Pulmonary artery endothelial cell (primary cell): ENCODE data around the gene TMEM161A. TPM values are rescaled to one million over a fixed set of nuclear protein-coding genes. Genes with fewer than 3 reads are reported as not detected.

Source experiments
- DNase-seq: peaks from one replicate; pipeline ENCODE4 v3.0.0-alpha.2; 2011; ENCODE audit warnings: low read depth, low spot score
- total RNA-seq: library from RNA; depleted of rRNA; stranded (reverse); fragments of >200 nt; gene quantifications from 2 replicates; pipeline ENCODE4 v1.2.3, GENCODE V29; 2014

TMEM161A gene
- total RNA-seq, 1 donor from 2014 or later: 22.1 TPM

- no peak for DNase-seq
Measured at GRCh38 chr19:19098084-19098702, 40.1 kb downstream of the TMEM161A start.

- no peak for DNase-seq
Measured at GRCh38 chr19:19096641-19097627, 41.3 kb downstream of the TMEM161A start.

- DNase-seq: no peak
Measured at GRCh38 chr19:19095691-19096090, 42.6 kb downstream of the TMEM161A start.

- no peak for DNase-seq
Measured at GRCh38 chr19:19094513-19094912, 43.8 kb downstream of the TMEM161A start.

- no peak for DNase-seq
Measured at GRCh38 chr19:19087676-19088075, 50.6 kb downstream of the TMEM161A start.

GRCh38 chr19:19083413-19084178, 54.7 kb downstream of the TMEM161A start:
- no peak for DNase-seq

- no peak for DNase-seq
Measured at GRCh38 chr19:19081642-19082151, 56.6 kb downstream of the TMEM161A start.

- no peak for DNase-seq
Measured at GRCh38 chr19:19079571-19079970, 58.7 kb downstream of the TMEM161A start.

GRCh38 chr19:19078801-19079200, 59.5 kb downstream of the TMEM161A start:
- DNase-seq: no peak

- DNase-seq: no peak
Measured at GRCh38 chr19:19077103-19077502, 61.2 kb downstream of the TMEM161A start.

- no peak for DNase-seq
Measured at GRCh38 chr19:19076476-19076875, 61.8 kb downstream of the TMEM161A start.

GRCh38 chr19:19075126-19075525, 63.2 kb downstream of the TMEM161A start:
- no peak for DNase-seq

- no peak for DNase-seq
Measured at GRCh38 chr19:19074196-19074882, 63.9 kb downstream of the TMEM161A start.

- DNase-seq: no peak
Measured at GRCh38 chr19:19071897-19072296, 66.4 kb downstream of the TMEM161A start.

Other genes with a start within 250 kb of the TMEM161A start
- 1.7 and 4.5 TPM in 2 replicates for gene CERS1, start 242.3 kb downstream of the TMEM161A start, total RNA-seq
- gene COPE, start 219.1 kb downstream of the TMEM161A start, total RNA-seq: 151 and 207 TPM in 2 replicates
- gene DDX49, start 218.8 kb downstream of the TMEM161A start, total RNA-seq: 60.5 and 70.3 TPM in 2 replicates
- gene HOMER3, start 197.3 kb downstream of the TMEM161A start, total RNA-seq: 172 and 181 TPM in 2 replicates
- gene SUGP2, start 105.0 kb downstream of the TMEM161A start, total RNA-seq: 17.5 and 29.4 TPM in 2 replicates
- 51.1 and 68.3 TPM in 2 replicates for gene ARMC6, start 104.9 kb downstream of the TMEM161A start, total RNA-seq
- 3.7 and 4.1 TPM in 2 replicates for gene SLC25A42, start 74.5 kb downstream of the TMEM161A start, total RNA-seq
- gene MEF2B, start 31.8 kb upstream of the TMEM161A start, total RNA-seq: 0.11 and 0.13 TPM in 2 replicates
- 27.4 and 29.2 TPM in 2 replicates for gene BORCS8, start 53.7 kb upstream of the TMEM161A start, total RNA-seq
- gene RFXANK, start 53.8 kb upstream of the TMEM161A start, total RNA-seq: 60.7 and 82.3 TPM in 2 replicates
- gene NR2C2AP, start 64.9 kb upstream of the TMEM161A start, total RNA-seq: 11.4 and 19.5 TPM in 2 replicates
- gene NCAN, start 73.5 kb upstream of the TMEM161A start, total RNA-seq: not detected in 2 replicates
- not detected in 2 replicates for gene TM6SF2, start 134.8 kb upstream of the TMEM161A start, total RNA-seq
- 23.9 and 28.7 TPM in 2 replicates for gene SUGP1, start 182.0 kb upstream of the TMEM161A start, total RNA-seq
- gene MAU2, start 182.4 kb upstream of the TMEM161A start, total RNA-seq: 23.7 and 29.1 TPM in 2 replicates